Inferior parietal cortex (tissue), 1 donor: ENCODE measurements around the gene PARVB.

ENCODE experiments used
- DNase-seq: peaks from one replicate; pipeline ENCODE4 v3.0.0-alpha.2; 2016; ENCODE audit errors: extremely low spot score

The PARVB gene

GRCh38 chr22:44024288-44024921 lies at the start of gene PARVB:
Gene PARVB (plus strand): TSS chr22:44024302. CDS start chr22:44024340, 38 bp downstream.
- no peak for DNase-seq

GRCh38 chr22:43975041-43975440 lies 49.1 kb upstream of the PARVB start:
- DNase-seq: no peak

- DNase-seq: no peak
Measured at GRCh38 chr22:43976861-43977795, 47.0 kb upstream of the PARVB start.

- DNase-seq: no peak
Measured at GRCh38 chr22:43978558-43978957, 45.5 kb upstream of the PARVB start.

GRCh38 chr22:43980579-43980978 lies 43.5 kb upstream of the PARVB start:
- no peak for DNase-seq

GRCh38 chr22:43980996-43981395 lies 43.1 kb upstream of the PARVB start:
- DNase-seq: no peak

- DNase-seq: no peak
Measured at GRCh38 chr22:43983808-43984207, 40.3 kb upstream of the PARVB start.

- DNase-seq: peak; percentile 61
Measured at GRCh38 chr22:43985532-43985931, 38.6 kb upstream of the PARVB start.

- no peak for DNase-seq
Measured at GRCh38 chr22:43988116-43988820, 35.8 kb upstream of the PARVB start.

GRCh38 chr22:43988960-43989359 lies 35.1 kb upstream of the PARVB start:
- DNase-seq: no peak

GRCh38 chr22:43990044-43990443 lies 34.1 kb upstream of the PARVB start:
- DNase-seq: no peak

GRCh38 chr22:43991316-43992020 lies 32.6 kb upstream of the PARVB start:
- no peak for DNase-seq

GRCh38 chr22:43992331-43992821 lies 31.7 kb upstream of the PARVB start:
- DNase-seq: no peak

- DNase-seq: peak; percentile 66
Measured at GRCh38 chr22:43993072-43993760, 30.9 kb upstream of the PARVB start.

- DNase-seq: no peak
Measured at GRCh38 chr22:43994006-43994405, 30.1 kb upstream of the PARVB start.

- DNase-seq: no peak
Measured at GRCh38 chr22:43994416-43994815, 29.7 kb upstream of the PARVB start.

GRCh38 chr22:43995057-43995685 lies 28.9 kb upstream of the PARVB start:
- DNase-seq: no peak

- no peak for DNase-seq
Measured at GRCh38 chr22:43995798-43996169, 28.3 kb upstream of the PARVB start.

- DNase-seq: peak; percentile 43
Measured at GRCh38 chr22:43996170-43996980, 27.7 kb upstream of the PARVB start.

- DNase-seq: no peak
Measured at GRCh38 chr22:43996981-43997265, 27.2 kb upstream of the PARVB start.
